ENCODE measurements around the gene ADRA1B. TPM values are rescaled to one million over a fixed set of nuclear protein-coding genes. Genes with fewer than 3 reads are reported as not detected.

The ADRA1B gene
- polyA plus RNA-seq, 2 of the 4 experiments (the other 2 are of a cell fraction), result 4.4 to 8.5 TPM

DNA sequence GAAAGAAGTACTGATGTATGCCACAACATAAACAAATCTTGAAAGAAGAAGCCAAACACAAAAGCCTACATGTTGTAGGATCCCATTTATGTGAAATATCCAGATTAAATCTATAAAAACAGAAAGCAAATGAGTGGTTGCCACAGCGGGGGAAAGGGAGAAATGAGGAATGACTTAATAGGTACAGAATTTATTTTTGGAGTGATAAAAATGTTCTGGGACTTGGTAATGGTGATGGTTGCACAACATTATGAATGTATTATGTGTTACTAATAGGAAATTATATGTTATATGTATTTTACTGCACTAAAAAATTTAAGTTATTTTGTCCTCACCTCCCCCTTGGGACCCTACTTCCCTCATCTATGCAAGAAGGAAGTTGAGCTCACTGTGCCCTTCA lies 76.3 kb downstream of the ADRA1B start:
- no peak for ATAC-seq
- TF ChIP-seq CHD4 (IDR thresholded peaks at IDR 0.05; ENCODE audit: borderline replicate concordance) (no peak), ESRRA (IDR thresholded peaks at IDR 0.05; ENCODE audit: borderline replicate concordance, low read length) (no peak)
- TF ChIP-seq, protein P1, sequence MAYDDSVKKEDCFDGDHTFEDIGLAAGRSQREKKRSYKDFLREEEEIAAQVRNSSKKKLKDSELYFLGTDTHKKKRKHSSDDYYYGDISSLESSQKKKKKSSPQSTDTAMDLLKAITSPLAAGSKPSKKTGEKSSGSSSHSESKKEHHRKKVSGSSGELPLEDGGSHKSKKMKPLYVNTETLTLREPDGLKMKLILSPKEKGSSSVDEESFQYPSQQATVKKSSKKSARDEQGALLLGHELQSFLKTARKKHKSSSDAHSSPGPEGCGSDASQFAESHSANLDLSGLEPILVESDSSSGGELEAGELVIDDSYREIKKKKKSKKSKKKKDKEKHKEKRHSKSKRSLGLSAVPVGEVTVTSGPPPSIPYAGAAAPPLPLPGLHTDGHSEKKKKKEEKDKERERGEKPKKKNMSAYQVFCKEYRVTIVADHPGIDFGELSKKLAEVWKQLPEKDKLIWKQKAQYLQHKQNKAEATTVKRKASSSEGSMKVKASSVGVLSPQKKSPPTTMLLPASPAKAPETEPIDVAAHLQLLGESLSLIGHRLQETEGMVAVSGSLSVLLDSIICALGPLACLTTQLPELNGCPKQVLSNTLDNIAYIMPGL (CRISPR knock-in tag; IDR thresholded peaks at IDR 0.05; ENCODE audit: borderline replicate concordance), result no peak
- Histone ChIP-seq H3K27ac (no peak overlapping the region), H3K4me1 (no peaks in the 10 kb centered on the region), H3K4me3 (no peak overlapping the region), H3K9me3 (peaks cover 13% of the 10 kb centered on the region), H3K4me2 (no peak overlapping the region)
- DNase-seq (ENCODE audit: low read depth in 1 of 2, low spot score in 1 of 2), result no peak
- 70% methylated on average over 1 of the region's 1 CpG for WGBS (ENCODE audit: missing lambda C conversion rate)
- CTCF ChIA-PET, result interaction anchor here (1.1 to 2.0 kb wide), 5 partner anchors 31 to 678 kb away, joined by 3 to 9 read pairs (median 5); no protein-coding TSS in a partner anchor
- POLR2A ChIA-PET, result no interaction called here
- no peak for FAIRE-seq

DNA sequence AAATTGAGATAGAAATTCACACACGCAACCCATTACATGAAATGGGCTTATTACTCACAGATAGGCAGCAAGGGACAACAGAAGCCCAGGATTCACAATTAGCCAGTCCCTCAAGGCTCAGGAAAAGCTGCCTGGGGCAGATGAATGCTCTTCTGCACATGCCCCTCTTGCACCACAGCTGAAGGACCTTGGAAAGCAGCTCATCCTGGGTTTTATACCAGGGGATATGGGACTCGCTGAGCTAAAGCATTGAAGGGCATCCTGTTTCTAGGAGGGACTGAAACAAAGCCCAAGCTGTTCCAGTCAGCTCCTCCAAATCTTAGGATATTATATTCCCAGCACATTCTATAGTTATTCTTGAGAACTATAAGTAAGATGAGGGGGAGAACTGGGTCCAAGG lies 76.9 kb downstream of the ADRA1B start:
- H3K27ac ChIP-seq, result no peak overlapping the region
- ChIA-PET CTCF (interaction anchor here (0.8 to 2.0 kb wide), 5 partner anchors 31 to 552 kb away, joined by 3 to 9 read pairs (median 5); no protein-coding TSS in a partner anchor), POLR2A (no interaction called here)
- FAIRE-seq (no peak), DNase-seq (ENCODE audit: low read depth in 1 of 2, low spot score in 1 of 2) (no peak), ATAC-seq (no peak)
- H3K4me3 ChIP-seq, result no peak overlapping the region
- H3K4me1 ChIP-seq, result no peaks in the 10 kb centered on the region
- 75% methylated on average over 2 of the region's 2 CpGs for WGBS (ENCODE audit: missing lambda C conversion rate)
- no peak overlapping the region for H3K4me2 ChIP-seq
- peaks cover 13% of the 10 kb centered on the region for H3K9me3 ChIP-seq
- TF ChIP-seq, protein P2, sequence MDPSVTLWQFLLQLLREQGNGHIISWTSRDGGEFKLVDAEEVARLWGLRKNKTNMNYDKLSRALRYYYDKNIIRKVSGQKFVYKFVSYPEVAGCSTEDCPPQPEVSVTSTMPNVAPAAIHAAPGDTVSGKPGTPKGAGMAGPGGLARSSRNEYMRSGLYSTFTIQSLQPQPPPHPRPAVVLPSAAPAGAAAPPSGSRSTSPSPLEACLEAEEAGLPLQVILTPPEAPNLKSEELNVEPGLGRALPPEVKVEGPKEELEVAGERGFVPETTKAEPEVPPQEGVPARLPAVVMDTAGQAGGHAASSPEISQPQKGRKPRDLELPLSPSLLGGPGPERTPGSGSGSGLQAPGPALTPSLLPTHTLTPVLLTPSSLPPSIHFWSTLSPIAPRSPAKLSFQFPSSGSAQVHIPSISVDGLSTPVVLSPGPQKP (IDR thresholded peaks at IDR 0.05; ENCODE audit: low read depth, low read length), result no peak
- TF ChIP-seq, protein P3, sequence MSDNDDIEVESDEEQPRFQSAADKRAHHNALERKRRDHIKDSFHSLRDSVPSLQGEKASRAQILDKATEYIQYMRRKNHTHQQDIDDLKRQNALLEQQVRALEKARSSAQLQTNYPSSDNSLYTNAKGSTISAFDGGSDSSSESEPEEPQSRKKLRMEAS (IDR thresholded peaks at IDR 0.05), result no peak
- TF ChIP-seq HOXA7 (CRISPR knock-in tag; IDR thresholded peaks at IDR 0.05) (no peak), FOSB (CRISPR knock-in tag; IDR thresholded peaks at IDR 0.05) (no peak), GATA3 (IDR thresholded peaks at IDR 0.05; ENCODE audit: borderline replicate concordance) (no peak)
- TF ChIP-seq, protein P1 (CRISPR knock-in tag; IDR thresholded peaks at IDR 0.05; ENCODE audit: borderline replicate concordance), result no peak

DNA sequence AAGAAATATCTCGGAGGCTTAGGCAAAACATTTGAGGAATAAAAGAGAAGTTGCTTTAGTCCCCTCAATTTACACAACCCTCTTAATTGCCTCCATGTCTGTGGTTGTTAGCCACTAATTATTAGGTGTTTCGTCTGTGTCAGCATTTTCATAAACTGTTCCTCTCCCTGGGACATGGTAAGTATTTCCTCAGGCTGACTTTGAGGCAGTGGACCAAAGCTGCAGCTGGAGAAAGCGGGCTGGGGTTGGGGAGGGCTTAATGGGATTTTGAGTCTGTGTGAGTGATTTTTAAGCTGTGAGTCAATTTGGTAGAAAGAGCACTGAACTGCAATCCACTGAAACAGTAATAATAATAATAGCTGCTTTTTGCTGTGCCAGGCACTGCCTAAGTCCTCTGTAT lies 79.6 kb downstream of the ADRA1B start:
- DNase-seq (ENCODE audit: low read depth in 1 of 2, low spot score in 1 of 2) (no peak), ATAC-seq (no peak), FAIRE-seq (no peak)
- 75% methylated on average over 3 of the region's 3 CpGs for WGBS (ENCODE audit: missing lambda C conversion rate)
- ChIA-PET POLR2A (no interaction called here), CTCF (interaction anchor here (1.4 kb wide), 1 partner anchor 9 kb away, joined by 7 read pairs; no protein-coding TSS in a partner anchor)
- Histone ChIP-seq H3K9me3 (peaks cover 13% of the 10 kb centered on the region), H3K4me3 (no peak overlapping the region), H3K27ac (no peak overlapping the region), H3K4me2 (no peak overlapping the region), H3K4me1 (no peaks in the 10 kb centered on the region)
- no peak for TF ChIP-seq CBX8 (IDR thresholded peaks at IDR 0.05)
- peak; percentile 88 for TF ChIP-seq MAFK (IDR thresholded peaks at IDR 0.05; ENCODE audit: partially characterized antibody)

DNA sequence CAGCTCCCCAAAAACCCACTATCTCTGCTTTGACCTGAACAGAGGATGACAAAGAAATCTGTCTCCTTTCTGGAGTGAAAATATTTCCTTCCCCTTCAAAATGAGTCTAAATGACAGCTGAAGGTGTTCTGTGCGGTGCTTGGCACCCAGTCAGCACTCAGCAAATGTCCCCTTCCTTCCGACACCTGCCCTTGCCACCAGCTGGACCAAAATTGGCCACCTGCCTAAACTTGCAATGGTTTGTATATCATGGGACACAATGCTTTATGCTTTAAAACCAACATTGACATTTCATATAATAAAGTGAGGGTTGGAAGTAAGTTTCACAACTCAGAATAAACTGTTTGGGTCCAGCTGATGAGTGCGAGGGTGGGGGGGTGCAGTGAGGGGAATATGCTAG lies 85.2 kb downstream of the ADRA1B start:
- Histone ChIP-seq H3K27ac (no peak overlapping the region), H3K9me3 (no peaks in the 10 kb centered on the region), H3K4me1 (no peaks in the 10 kb centered on the region), H3K4me3 (no peak overlapping the region), H3K4me2 (no peak overlapping the region)
- 71% methylated on average over 3 of the region's 3 CpGs for WGBS (ENCODE audit: missing lambda C conversion rate)
- FAIRE-seq, result no peak
- POLR2A ChIA-PET, result no interaction called here
- TF ChIP-seq, protein P2 (IDR thresholded peaks at IDR 0.05; ENCODE audit: low read depth, low read length), result no peak
- TF ChIP-seq ZC3H11A (IDR thresholded peaks at IDR 0.05), result no peak
- no peak for TF ChIP-seq KDM1A (IDR thresholded peaks at IDR 0.05; ENCODE audit: low read depth)
- no peak for DNase-seq (ENCODE audit: low read depth in 1 of 2, low spot score in 1 of 2)
- ATAC-seq, result no peak
- CTCF ChIA-PET, result interaction anchor here (1.0 to 2.9 kb wide), 3 partner anchors 14 to 557 kb away, joined by 3 to 13 read pairs (median 4); no protein-coding TSS in a partner anchor

Measured in A549 (cell line).